DMS53 treated with DMSO at 0.1 percent for 48 hours (cell line): ENCODE results near the gene GPATCH4.

ENCODE experiments used
- DNase-seq: peaks from one replicate; lab custom pipeline; 2025; ENCODE audit not compliant: unreplicated experiment; lab: John Stamatoyannopoulos, UW

The GPATCH4 gene

GRCh38 chr1:156551066-156551643, 50.1 kb downstream of the GPATCH4 start:
- DNase-seq = no peak

- no peak for DNase-seq
Observed at GRCh38 chr1:156550346-156550745, 50.9 kb downstream of the GPATCH4 start.

GRCh38 chr1:156549831-156550230, 51.4 kb downstream of the GPATCH4 start:
- no peak for DNase-seq

GRCh38 chr1:156549390-156549789, 51.9 kb downstream of the GPATCH4 start:
- no peak for DNase-seq

- DNase-seq = no peak
Observed at GRCh38 chr1:156547982-156548381, 53.3 kb downstream of the GPATCH4 start.

GRCh38 chr1:156547434-156547833, 53.8 kb downstream of the GPATCH4 start:
- DNase-seq = no peak

GRCh38 chr1:156546267-156546666, 55.0 kb downstream of the GPATCH4 start:
- no peak for DNase-seq

GRCh38 chr1:156544592-156545102, 56.6 kb downstream of the GPATCH4 start:
- no peak for DNase-seq
